ENCODE measurements around the gene CERS4.

The CERS4 gene

DNA sequence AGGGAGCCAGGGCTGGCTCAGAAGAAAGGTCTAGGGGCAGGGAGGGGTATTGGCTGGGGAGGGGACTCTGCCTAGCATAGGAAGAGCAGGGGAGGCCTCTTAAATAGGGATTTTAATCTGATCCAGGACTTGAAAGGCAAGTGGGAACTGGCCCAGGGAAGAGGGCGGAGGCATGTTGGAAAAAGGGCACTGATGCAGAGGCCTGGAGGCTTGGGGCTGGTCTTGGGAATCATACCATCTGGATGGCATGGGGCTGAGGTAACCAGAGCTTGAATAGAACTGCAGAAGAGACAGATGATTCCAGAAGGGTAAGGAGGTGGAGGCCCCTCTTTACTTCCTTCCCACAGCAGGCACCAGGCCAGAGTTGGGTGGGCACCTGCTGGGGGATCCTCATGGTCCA lies 29.1 kb downstream of the CERS4 start:
- TF ChIP-seq, protein P1, sequence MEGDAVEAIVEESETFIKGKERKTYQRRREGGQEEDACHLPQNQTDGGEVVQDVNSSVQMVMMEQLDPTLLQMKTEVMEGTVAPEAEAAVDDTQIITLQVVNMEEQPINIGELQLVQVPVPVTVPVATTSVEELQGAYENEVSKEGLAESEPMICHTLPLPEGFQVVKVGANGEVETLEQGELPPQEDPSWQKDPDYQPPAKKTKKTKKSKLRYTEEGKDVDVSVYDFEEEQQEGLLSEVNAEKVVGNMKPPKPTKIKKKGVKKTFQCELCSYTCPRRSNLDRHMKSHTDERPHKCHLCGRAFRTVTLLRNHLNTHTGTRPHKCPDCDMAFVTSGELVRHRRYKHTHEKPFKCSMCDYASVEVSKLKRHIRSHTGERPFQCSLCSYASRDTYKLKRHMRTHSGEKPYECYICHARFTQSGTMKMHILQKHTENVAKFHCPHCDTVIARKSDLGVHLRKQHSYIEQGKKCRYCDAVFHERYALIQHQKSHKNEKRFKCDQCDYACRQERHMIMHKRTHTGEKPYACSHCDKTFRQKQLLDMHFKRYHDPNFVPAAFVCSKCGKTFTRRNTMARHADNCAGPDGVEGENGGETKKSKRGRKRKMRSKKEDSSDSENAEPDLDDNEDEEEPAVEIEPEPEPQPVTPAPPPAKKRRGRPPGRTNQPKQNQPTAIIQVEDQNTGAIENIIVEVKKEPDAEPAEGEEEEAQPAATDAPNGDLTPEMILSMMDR (IDR thresholded peaks at IDR 0.05; ENCODE audit: control insufficient read depth, insufficient read depth, low read depth, low read length, missing control alignments) = no peak
- no peak overlapping the region for H3K4me3 ChIP-seq (ENCODE audit: control insufficient read depth, low read depth, low read length)
- no peak for DNase-seq (ENCODE audit: low read depth)

DNA sequence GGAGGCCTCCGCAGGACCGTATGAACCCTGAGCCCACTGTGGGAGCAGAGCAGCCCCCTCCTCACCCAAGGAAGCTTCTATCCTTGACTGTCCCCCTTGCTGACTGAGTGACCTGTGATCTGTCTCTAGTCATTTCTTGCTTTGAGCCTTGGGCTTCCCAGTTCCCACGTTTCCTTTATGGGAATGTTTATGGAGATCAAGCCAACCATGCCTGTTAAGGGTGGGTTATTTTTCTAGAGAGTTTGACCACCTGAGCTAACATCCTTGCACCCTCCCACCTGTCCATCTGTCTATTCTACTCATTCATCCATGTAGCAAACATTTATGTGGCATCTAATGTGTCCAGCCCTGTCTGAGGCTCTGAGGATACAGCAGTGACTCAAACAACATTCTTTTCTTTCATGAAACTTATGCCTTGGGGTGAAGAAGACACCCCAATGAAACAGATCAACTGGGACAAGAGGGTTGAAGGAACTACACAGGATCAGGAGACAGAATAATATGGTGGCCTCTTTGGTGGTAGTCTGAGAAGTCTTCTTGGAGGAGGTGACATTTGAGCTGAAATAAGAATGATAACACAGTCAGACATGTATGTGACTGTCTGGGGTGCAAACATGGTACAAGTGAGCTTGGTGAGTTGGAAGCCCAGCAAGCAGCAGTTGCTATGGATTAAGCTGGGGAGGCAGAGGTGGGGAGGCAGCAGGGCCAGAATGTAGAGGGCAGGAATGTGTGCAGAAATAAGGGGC lies 30.5 kb downstream of the CERS4 start:
- H3K4me3 ChIP-seq (ENCODE audit: control insufficient read depth, low read depth, low read length) = no peak overlapping the region
- DNase-seq (ENCODE audit: low read depth) = no peak
- TF ChIP-seq, protein P1 (IDR thresholded peaks at IDR 0.05; ENCODE audit: control insufficient read depth, insufficient read depth, low read depth, low read length, missing control alignments) = no peak

DNA sequence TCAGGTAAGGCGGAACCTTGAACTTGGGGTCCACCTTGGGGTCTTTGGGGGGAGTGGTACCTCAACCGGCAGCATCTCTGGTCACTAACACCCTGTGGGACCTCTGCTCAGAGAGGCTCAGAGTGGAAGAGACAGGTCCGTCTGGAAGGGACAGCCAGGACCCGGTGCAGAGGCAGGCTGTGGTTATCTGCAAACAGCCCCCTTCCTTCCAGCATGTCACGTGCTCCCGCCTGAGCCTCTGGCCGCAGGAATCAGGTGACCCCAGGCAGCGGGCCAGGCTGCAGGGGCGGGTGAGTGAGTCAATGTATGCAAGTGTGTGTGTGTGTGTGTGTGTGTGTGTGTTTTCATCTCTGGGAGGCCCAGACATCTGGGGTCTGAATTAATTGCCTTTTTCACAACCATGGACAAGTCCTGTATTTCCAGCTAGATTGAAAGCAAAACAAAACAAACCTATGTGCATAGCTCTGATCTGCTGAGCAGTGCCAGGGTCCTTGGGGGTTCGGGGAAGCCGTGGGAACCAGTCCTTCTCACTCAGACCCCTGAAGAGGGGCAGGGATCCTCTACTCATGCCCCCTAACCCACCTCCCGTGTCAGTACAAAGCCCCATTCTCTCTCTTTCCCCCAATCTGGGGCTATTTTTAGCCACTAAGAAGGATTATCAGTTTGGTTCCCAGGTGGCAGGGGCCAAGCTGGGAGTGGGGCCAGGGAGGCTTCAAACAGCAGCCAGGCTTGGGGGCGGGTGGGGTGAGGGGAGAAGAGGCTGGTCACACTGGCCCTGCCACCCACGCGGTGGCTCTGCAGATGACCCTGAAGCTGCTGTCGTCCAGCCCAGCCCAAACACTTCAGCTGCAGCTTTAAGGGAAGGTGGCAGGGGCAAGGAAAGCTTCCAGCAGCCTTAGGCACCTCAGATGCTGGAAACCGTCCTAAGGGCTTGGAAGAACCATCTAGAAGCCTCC lies 31.4 kb downstream of the CERS4 start:
- TF ChIP-seq, protein P1 (IDR thresholded peaks at IDR 0.05; ENCODE audit: control insufficient read depth, insufficient read depth, low read depth, low read length, missing control alignments) = no peak
- DNase-seq (ENCODE audit: low read depth) = peak; percentile 64
- H3K4me3 ChIP-seq (ENCODE audit: control insufficient read depth, low read depth, low read length) = no peak overlapping the region

GRCh38 chr19:8241646-8242045 lies 32.5 kb downstream of the CERS4 start:
- no peak overlapping the region for H3K4me3 ChIP-seq (ENCODE audit: control insufficient read depth, low read depth, low read length)
- no peak for DNase-seq (ENCODE audit: low read depth)
- TF ChIP-seq, protein P1 (IDR thresholded peaks at IDR 0.05; ENCODE audit: control insufficient read depth, insufficient read depth, low read depth, low read length, missing control alignments) = no peak

DNA sequence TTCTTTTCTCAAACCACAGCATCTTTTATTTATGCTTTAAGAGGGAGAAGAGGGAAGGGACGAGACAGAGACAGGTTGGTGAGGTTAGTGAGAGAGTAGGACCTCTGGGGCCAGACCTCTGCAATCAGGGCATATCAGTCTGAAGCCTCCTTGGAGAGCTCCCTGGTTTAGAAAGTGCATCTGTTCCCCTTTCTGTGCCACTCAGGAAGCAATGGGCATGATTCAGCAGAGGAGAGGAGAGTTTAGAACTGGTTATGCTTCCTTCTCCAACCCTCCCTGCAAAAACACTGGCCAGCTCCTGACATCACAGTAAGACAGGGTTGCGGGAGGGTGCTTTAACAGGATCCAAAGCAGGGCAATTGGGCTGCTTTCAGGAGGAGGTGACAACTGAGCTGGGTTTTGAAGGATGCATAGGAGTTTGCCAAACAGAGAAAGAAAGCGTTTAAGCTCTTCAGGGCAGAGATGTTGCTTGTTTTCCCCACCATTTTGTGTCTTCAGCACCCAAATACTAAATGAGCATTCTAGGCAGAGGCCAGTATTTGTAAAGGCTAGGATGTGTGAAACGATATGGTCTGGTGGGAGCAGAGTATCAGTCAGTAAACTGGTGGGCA lies 33.1 kb downstream of the CERS4 start:
- TF ChIP-seq, protein P1 (IDR thresholded peaks at IDR 0.05; ENCODE audit: control insufficient read depth, insufficient read depth, low read depth, low read length, missing control alignments) = no peak
- DNase-seq (ENCODE audit: low read depth) = no peak
- no peak overlapping the region for H3K4me3 ChIP-seq (ENCODE audit: control insufficient read depth, low read depth, low read length)

GRCh38 chr19:8243146-8243545 lies 34.0 kb downstream of the CERS4 start:
- no peak for DNase-seq (ENCODE audit: low read depth)
- TF ChIP-seq, protein P1 (IDR thresholded peaks at IDR 0.05; ENCODE audit: control insufficient read depth, insufficient read depth, low read depth, low read length, missing control alignments) = no peak
- H3K4me3 ChIP-seq (ENCODE audit: control insufficient read depth, low read depth, low read length) = no peak overlapping the region

All from AG09309 (cell line).